Stimulated activated CD8-positive, alpha-beta memory T cell treated with anti-CD3 and anti-CD28 coated beads, Interleukin-15, amount 100 ng/mL, for 24 hours (primary cell): Measurements from ENCODE around the gene RNF187.
"Not testable (repeated sequence)": the region's sequence is repeated elsewhere in the genome, so short reads cannot be mapped to it uniquely, and the experiment has no call there.

ENCODE experiments used
- DNase-seq: peaks from one replicate; pipeline ENCODE4 v3.0.0-alpha.2; 2020; ENCODE audit warnings: low read depth

The RNF187 gene

GRCh38 chr1:228488125-228488817 lies 1.1 kb downstream of the RNF187 start:
- DNase-seq: no peak

- no peak for DNase-seq
Observed at GRCh38 chr1:228488818-228489674, 1.9 kb downstream of the RNF187 start.

- no peak for DNase-seq
Observed at GRCh38 chr1:228490120-228491078, 3.2 kb downstream of the RNF187 start.

- no peak for DNase-seq
Observed at GRCh38 chr1:228493141-228494043, 6.2 kb downstream of the RNF187 start.

GRCh38 chr1:228494044-228494353 lies 6.8 kb downstream of the RNF187 start:
- no peak for DNase-seq

GRCh38 chr1:228494391-228494790 lies 7.2 kb downstream of the RNF187 start:
- DNase-seq: no peak

GRCh38 chr1:228494970-228495853 lies 8.0 kb downstream of the RNF187 start:
- DNase-seq: no peak

GRCh38 chr1:228496084-228496483 lies 8.9 kb downstream of the RNF187 start:
- DNase-seq: no peak

GRCh38 chr1:228496494-228496893 lies 9.3 kb downstream of the RNF187 start:
- no peak for DNase-seq

- DNase-seq: no peak
Observed at GRCh38 chr1:228497206-228497605, 10.0 kb downstream of the RNF187 start.

GRCh38 chr1:228497817-228498216 lies 10.6 kb downstream of the RNF187 start:
- DNase-seq: no peak

GRCh38 chr1:228500143-228500734 lies 13.1 kb downstream of the RNF187 start:
- no peak for DNase-seq

GRCh38 chr1:228500901-228501871 lies 14.0 kb downstream of the RNF187 start:
- peak; percentile 61 for DNase-seq

- no peak for DNase-seq
Observed at GRCh38 chr1:228502522-228502921, 15.3 kb downstream of the RNF187 start.

GRCh38 chr1:228505944-228506343 lies 18.8 kb downstream of the RNF187 start:
- not testable (repeated sequence) for DNase-seq

GRCh38 chr1:228507961-228508652 lies 20.9 kb downstream of the RNF187 start:
- no peak for DNase-seq

GRCh38 chr1:228508840-228509415 lies 21.7 kb downstream of the RNF187 start:
- DNase-seq: no peak
